GM18519 (cell line): Measurements from ENCODE around the gene PKNOX2.

Experiments used
- ATAC-seq: cut with Tn5 transposase; IDR thresholded peaks from one replicate; pipeline ENCODE4 v1.9.1; 2021; ENCODE audit warnings: mild to moderate bottlenecking, moderate library complexity; ENCODE audit not compliant: unreplicated experiment, low FRiP score

Gene PKNOX2

GRCh38 chr11:125348141-125348651, 183.6 kb downstream of the PKNOX2 start:
- ATAC-seq, result no peak

GRCh38 chr11:125348674-125349309, 184.2 kb downstream of the PKNOX2 start:
- no peak for ATAC-seq

GRCh38 chr11:125350206-125351032, 185.9 kb downstream of the PKNOX2 start:
- ATAC-seq, result no peak

- no peak for ATAC-seq
Observed at GRCh38 chr11:125351033-125351867, 186.7 kb downstream of the PKNOX2 start.

GRCh38 chr11:125351868-125352250, 187.3 kb downstream of the PKNOX2 start:
- ATAC-seq, result no peak

GRCh38 chr11:125356797-125357196, 192.2 kb downstream of the PKNOX2 start:
- no peak for ATAC-seq

GRCh38 chr11:125357551-125357950, 193.0 kb downstream of the PKNOX2 start:
- ATAC-seq, result no peak

GRCh38 chr11:125358254-125358840, 193.8 kb downstream of the PKNOX2 start:
- no peak for ATAC-seq

- no peak for ATAC-seq
Observed at GRCh38 chr11:125359130-125359529, 194.6 kb downstream of the PKNOX2 start.

GRCh38 chr11:125360066-125360465, 195.5 kb downstream of the PKNOX2 start:
- ATAC-seq, result no peak

- no peak for ATAC-seq
Observed at GRCh38 chr11:125364121-125364826, 199.7 kb downstream of the PKNOX2 start.

GRCh38 chr11:125365196-125365931, 200.8 kb downstream of the PKNOX2 start:
- no peak for ATAC-seq

GRCh38 chr11:125367710-125368109, 203.2 kb downstream of the PKNOX2 start:
- ATAC-seq, result no peak

GRCh38 chr11:125368757-125369156, 204.2 kb downstream of the PKNOX2 start:
- ATAC-seq, result no peak

- no peak for ATAC-seq
Observed at GRCh38 chr11:125369808-125370207, 205.3 kb downstream of the PKNOX2 start.

GRCh38 chr11:125370561-125371389, 206.2 kb downstream of the PKNOX2 start:
- ATAC-seq, result no peak

GRCh38 chr11:125371431-125371935, 206.9 kb downstream of the PKNOX2 start:
- no peak for ATAC-seq

- no peak for ATAC-seq
Observed at GRCh38 chr11:125372088-125372487, 207.5 kb downstream of the PKNOX2 start.
